Measurements from ENCODE around the gene RAB18. TPM values are rescaled to one million over a fixed set of nuclear protein-coding genes. Genes with fewer than 3 reads are reported as not detected.
A peak's percentile ranks its signal among the peaks of the same experiment; 100 is the strongest.

Gene RAB18
- total and polyA plus RNA-seq, 9 of the 15 experiments (the other 6 are each of a cell fraction or from before 2014, with no cell fraction given): 10.5 to 46.3 (median 32.5) TPM

- TF ChIP-seq, protein P1, sequence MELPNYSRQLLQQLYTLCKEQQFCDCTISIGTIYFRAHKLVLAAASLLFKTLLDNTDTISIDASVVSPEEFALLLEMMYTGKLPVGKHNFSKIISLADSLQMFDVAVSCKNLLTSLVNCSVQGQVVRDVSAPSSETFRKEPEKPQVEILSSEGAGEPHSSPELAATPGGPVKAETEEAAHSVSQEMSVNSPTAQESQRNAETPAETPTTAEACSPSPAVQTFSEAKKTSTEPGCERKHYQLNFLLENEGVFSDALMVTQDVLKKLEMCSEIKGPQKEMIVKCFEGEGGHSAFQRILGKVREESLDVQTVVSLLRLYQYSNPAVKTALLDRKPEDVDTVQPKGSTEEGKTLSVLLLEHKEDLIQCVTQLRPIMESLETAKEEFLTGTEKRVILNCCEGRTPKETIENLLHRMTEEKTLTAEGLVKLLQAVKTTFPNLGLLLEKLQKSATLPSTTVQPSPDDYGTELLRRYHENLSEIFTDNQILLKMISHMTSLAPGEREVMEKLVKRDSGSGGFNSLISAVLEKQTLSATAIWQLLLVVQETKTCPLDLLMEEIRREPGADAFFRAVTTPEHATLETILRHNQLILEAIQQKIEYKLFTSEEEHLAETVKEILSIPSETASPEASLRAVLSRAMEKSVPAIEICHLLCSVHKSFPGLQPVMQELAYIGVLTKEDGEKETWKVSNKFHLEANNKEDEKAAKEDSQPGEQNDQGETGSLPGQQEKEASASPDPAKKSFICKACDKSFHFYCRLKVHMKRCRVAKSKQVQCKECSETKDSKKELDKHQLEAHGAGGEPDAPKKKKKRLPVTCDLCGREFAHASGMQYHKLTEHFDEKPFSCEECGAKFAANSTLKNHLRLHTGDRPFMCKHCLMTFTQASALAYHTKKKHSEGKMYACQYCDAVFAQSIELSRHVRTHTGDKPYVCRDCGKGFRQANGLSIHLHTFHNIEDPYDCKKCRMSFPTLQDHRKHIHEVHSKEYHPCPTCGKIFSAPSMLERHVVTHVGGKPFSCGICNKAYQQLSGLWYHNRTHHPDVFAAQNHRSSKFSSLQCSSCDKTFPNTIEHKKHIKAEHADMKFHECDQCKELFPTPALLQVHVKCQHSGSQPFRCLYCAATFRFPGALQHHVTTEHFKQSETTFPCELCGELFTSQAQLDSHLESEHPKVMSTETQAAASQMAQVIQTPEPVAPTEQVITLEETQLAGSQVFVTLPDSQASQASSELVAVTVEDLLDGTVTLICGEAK (IDR thresholded peaks at IDR 0.05): peak; percentile 97
- TF ChIP-seq, protein P1 (CRISPR knock-in tag; IDR thresholded peaks at IDR 0.05): no peak
- TF ChIP-seq MYC (IDR thresholded peaks at IDR 0.05; ENCODE audit: low read depth, low read length) (peak; percentile 80), MYC (CRISPR knock-in tag; IDR thresholded peaks at IDR 0.05; ENCODE audit: borderline replicate concordance, low read depth) (no peak), SRSF1 (IDR thresholded peaks at IDR 0.05; ENCODE audit: low read depth, low read length) (no peak), CSDE1 (IDR thresholded peaks at IDR 0.05) (no peak), SMARCA4 (IDR thresholded peaks at IDR 0.05) (0 out of 2 replicates have a peak, but pooled peaks have one; percentile 1), ZNF232 (CRISPR knock-in tag; IDR thresholded peaks at IDR 0.05) (no peak), LARP7 (IDR thresholded peaks at IDR 0.05) (no peak), THAP12 (CRISPR knock-in tag; IDR thresholded peaks at IDR 0.05) (peak; percentile 76; the same call in 1 of the 2 replicates), PCBP1 (IDR thresholded peaks at IDR 0.05; ENCODE audit: low read depth, low read length, poor library complexity, severe bottlenecking) (peak; percentile 71), POLR2H (tag; IDR thresholded peaks at IDR 0.05; ENCODE audit: low read depth) (peak; percentile 65), KDM4B (IDR thresholded peaks at IDR 0.05; ENCODE audit: borderline replicate concordance in 2 of 2, low read depth in 1 of 2) (peak in 1 of 2 experiments; percentile 87; a peak in 1 of 4 replicates)
- TF ChIP-seq, protein P2, sequence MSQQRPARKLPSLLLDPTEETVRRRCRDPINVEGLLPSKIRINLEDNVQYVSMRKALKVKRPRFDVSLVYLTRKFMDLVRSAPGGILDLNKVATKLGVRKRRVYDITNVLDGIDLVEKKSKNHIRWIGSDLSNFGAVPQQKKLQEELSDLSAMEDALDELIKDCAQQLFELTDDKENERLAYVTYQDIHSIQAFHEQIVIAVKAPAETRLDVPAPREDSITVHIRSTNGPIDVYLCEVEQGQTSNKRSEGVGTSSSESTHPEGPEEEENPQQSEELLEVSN (IDR thresholded peaks at IDR 0.05; ENCODE audit: borderline replicate concordance in 1 of 2, extremely low read depth in 1 of 2, insufficient read depth in 1 of 2, insufficient read length in 1 of 2, low read depth in 1 of 2, low read length in 1 of 2, poor library complexity in 1 of 2, severe bottlenecking in 1 of 2): peak; percentile 43 to 64
These were observed at the start of gene RAB18 (continued) for GRCh38 chr10:27504007-27504807.

Measured in K562 (cell line).